Spleen (tissue), 7 donors: ENCODE results near the gene CHD9.

Experiments used
- POLR2A ChIP-seq, 3 donors: fragments of 450-650 bp; IDR thresholded peaks; one replicate each; pipeline ENCODE4 v1.5.1; 2017; ENCODE audit warnings: antibody characterized with exemption in 3 of 3, mild to moderate bottlenecking in 1 of 3
- TF ChIP-seq, protein P1 (sequence below), 11 experiments: fragments of 200-600 bp in 7 of 11; fragments of 450-650 bp in 4 of 11; sonication (generic) in 4 of 11; IDR thresholded peaks in 8 of 11; conservative IDR thresholded peaks in 3 of 11; 1 replicate in 7 of 11; 2 replicates in 4 of 11; pipeline versions ENCODE4 v1.4.0 to v1.8.0; 2016 to 2021; ENCODE audit warnings: antibody characterized with exemption in 11 of 11, inconsistent platforms in 4 of 11, mild to moderate bottlenecking in 1 of 11
- donor health status: DM: no; HTN: no; CAD: no; lungs with moderate emphysema.
- donor health status: DM: no; HTN: no; CAD: no.
- donor health status: DM: no; HTN: no; CAD: no.

DNA sequence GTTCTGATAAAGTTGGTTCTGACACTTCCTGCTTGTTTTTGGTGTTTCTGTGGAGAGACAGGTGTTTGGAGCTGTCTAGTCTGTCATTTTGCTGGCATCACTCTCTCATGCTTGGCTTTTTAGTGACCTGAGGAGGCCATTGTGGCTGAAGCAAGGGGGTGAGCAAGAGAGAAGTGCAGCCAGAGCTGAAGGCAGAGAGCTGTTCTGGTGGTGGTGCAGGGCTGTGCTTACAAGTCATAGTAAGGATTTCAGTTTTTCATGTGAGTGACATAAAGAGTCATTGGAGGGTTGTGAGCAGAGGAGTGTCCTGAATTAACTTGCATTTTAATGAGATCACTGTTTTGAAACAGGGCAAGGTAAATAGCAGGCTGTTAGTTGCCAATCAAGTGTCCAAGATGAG, 97.5 kb downstream of the CHD9 start:
- TF ChIP-seq, protein P1, sequence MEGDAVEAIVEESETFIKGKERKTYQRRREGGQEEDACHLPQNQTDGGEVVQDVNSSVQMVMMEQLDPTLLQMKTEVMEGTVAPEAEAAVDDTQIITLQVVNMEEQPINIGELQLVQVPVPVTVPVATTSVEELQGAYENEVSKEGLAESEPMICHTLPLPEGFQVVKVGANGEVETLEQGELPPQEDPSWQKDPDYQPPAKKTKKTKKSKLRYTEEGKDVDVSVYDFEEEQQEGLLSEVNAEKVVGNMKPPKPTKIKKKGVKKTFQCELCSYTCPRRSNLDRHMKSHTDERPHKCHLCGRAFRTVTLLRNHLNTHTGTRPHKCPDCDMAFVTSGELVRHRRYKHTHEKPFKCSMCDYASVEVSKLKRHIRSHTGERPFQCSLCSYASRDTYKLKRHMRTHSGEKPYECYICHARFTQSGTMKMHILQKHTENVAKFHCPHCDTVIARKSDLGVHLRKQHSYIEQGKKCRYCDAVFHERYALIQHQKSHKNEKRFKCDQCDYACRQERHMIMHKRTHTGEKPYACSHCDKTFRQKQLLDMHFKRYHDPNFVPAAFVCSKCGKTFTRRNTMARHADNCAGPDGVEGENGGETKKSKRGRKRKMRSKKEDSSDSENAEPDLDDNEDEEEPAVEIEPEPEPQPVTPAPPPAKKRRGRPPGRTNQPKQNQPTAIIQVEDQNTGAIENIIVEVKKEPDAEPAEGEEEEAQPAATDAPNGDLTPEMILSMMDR (IDR thresholded peaks at IDR 0.05 in 8 of 11, conservative IDR thresholded peaks at IDR 0.05 in 3 of 11), result no peak
- TF ChIP-seq POLR2A (IDR thresholded peaks at IDR 0.05), result no peak
